Colonic mucosa (tissue), 4 donors: ENCODE measurements around the gene IMPA2. TPM values are rescaled to one million over a fixed set of nuclear protein-coding genes. Genes with fewer than 3 reads are reported as not detected.
"Not testable (repeated sequence)": the region's sequence is repeated elsewhere in the genome, so short reads cannot be mapped to it uniquely, and the experiment has no call there.

ENCODE experiments used
- DNase-seq: peaks from one replicate; pipeline ENCODE4 v3.0.0-alpha.2; 2020
- H3K27ac ChIP-seq: fragments of 200-600 bp; one replicate; pipeline ENCODE4 v1.8.0; 2021
- H3K27me3 ChIP-seq: fragments of 200-600 bp; one replicate; pipeline ENCODE4 v1.8.0; 2021
- H3K36me3 ChIP-seq: fragments of 200-600 bp; one replicate; pipeline ENCODE4 v1.8.0; 2021
- H3K4me1 ChIP-seq: fragments of 200-600 bp; one replicate; pipeline ENCODE4 v1.8.0; 2021; ENCODE audit warnings: mild to moderate bottlenecking
- H3K4me3 ChIP-seq: fragments of 200-600 bp; one replicate; pipeline ENCODE4 v1.8.0; 2021
- H3K9ac ChIP-seq, 2 donors: one replicate each; pipeline ENCODE4 v1.7.0; 2013; ENCODE audit warnings: control low read depth in 2 of 2, low read depth in 2 of 2, low read length in 2 of 2
- H3K9me3 ChIP-seq: fragments of 200-600 bp; one replicate; pipeline ENCODE4 v1.8.0; 2021
- intact Hi-C: fragments of 100-400 bp; cut with DNase I; formaldehyde crosslinking; loops from one replicate; pipeline ENCODE4 v1.14.1; 2022
- total RNA-seq, 2 donors: library from RNA; stranded (reverse); fragmentation: NEBNext Ultra II Directional in 1 of 2; extraction: Animal tissue kit (Norgen Biotek cat#: 25700) in 1 of 2; gene quantifications; one replicate each; pipeline ENCODE4 v1.2.1, GENCODE V29; 2021
- TF ChIP-seq, protein P1 (sequence below): fragments of 200-600 bp; IDR thresholded peaks from one replicate; pipeline ENCODE4 v1.8.0; 2022; ENCODE audit warnings: antibody characterized with exemption, mild to moderate bottlenecking
- donor health status: healthy.
- donor health status: DM: no; HTN: no; CAD: no.
- donor health status: DM: no; HTN: no; CAD: no.

Gene IMPA2
- total RNA-seq, 2 donors from 2014 or later: 150 to 201 TPM

GRCh38 chr18:12062974-12063373, 81.7 kb downstream of the IMPA2 start:
- H3K9me3 ChIP-seq: no peaks in the 10 kb centered on the region
- H3K27me3 ChIP-seq: no peaks in the 10 kb centered on the region
- H3K27ac ChIP-seq: no peak overlapping the region
- intact Hi-C loops: no loop called here
- no peak overlapping the region for H3K4me3 ChIP-seq
- TF ChIP-seq, protein P1, sequence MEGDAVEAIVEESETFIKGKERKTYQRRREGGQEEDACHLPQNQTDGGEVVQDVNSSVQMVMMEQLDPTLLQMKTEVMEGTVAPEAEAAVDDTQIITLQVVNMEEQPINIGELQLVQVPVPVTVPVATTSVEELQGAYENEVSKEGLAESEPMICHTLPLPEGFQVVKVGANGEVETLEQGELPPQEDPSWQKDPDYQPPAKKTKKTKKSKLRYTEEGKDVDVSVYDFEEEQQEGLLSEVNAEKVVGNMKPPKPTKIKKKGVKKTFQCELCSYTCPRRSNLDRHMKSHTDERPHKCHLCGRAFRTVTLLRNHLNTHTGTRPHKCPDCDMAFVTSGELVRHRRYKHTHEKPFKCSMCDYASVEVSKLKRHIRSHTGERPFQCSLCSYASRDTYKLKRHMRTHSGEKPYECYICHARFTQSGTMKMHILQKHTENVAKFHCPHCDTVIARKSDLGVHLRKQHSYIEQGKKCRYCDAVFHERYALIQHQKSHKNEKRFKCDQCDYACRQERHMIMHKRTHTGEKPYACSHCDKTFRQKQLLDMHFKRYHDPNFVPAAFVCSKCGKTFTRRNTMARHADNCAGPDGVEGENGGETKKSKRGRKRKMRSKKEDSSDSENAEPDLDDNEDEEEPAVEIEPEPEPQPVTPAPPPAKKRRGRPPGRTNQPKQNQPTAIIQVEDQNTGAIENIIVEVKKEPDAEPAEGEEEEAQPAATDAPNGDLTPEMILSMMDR: no peak
- no peaks in the 10 kb centered on the region for H3K4me1 ChIP-seq
- DNase-seq: no peak
- H3K9ac ChIP-seq: no peak overlapping the region
- H3K36me3 ChIP-seq: no peaks in the 10 kb centered on the region

DNA sequence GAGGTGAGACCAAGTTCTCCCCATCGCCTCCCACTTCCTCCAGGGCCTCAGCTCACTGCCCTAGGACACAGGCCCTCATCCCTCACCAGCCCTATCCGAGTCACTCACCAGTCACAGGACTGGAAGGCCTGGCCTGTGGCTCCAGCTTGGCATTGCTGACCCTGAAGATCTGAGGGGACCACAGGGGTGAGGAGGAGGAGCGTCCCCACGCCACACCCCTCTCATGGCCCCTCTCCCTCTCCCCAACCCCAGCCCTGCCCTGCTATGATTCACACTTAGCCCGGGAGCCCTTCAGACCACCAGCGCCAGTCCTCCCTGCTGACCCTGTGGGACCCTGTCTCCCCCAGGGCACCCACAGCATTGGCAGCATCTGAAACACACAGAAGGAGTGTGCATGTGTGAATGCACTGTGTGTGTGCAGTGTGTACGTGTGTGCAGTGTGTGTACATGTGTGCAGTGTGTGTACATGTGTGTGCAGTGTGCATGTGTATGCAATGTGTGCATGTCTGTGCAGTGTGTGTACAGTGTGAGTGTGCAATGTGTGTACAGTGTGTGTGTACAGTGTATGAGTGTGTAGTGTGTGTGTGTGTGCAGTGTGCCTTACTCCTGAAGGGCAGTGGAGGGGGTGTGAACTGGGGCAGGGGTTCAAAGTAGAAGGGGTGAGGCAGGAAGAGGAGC, 82.9 kb downstream of the IMPA2 start:
- intact Hi-C loops: no loop called here

DNA sequence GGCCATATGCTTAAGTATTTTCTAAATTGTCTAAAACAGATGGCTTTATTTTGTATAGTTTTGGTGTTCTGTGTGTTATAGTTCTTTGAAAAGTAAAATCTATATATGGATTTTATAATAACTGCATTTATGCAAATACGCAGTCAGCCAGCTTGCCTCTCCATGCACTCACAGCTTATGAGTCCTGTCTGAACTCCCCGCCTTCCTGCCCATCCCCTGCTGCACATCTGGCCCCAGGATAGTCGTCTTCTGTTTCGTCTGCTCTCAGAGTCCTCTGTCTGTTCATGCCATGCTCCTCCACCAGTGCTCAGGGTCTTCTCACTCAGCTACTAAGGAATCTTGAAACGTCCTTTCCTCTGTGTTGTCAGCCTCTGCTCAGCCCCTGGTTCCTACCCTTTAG, 84.1 kb downstream of the IMPA2 start:
- H3K9me3 ChIP-seq: no peaks in the 10 kb centered on the region
- no peak overlapping the region for H3K9ac ChIP-seq
- intact Hi-C loops: no loop called here
- no peak overlapping the region for H3K4me3 ChIP-seq
- H3K4me1 ChIP-seq: no peaks in the 10 kb centered on the region
- no peaks in the 10 kb centered on the region for H3K36me3 ChIP-seq
- H3K27me3 ChIP-seq: no peaks in the 10 kb centered on the region
- H3K27ac ChIP-seq: no peak overlapping the region
- no peak for DNase-seq
- TF ChIP-seq, protein P1: no peak

More for the DNA sequence above, 82.9 kb downstream of the IMPA2 start:
- Histone ChIP-seq H3K9me3 (no peaks in the 10 kb centered on the region), H3K36me3 (no peaks in the 10 kb centered on the region), H3K27me3 (no peaks in the 10 kb centered on the region), H3K27ac (no peak overlapping the region), H3K4me3 (no peak overlapping the region), H3K4me1 (no peaks in the 10 kb centered on the region), H3K9ac (no peak overlapping the region)
- TF ChIP-seq, protein P1: no peak
- DNase-seq: no peak

- no peaks in the 10 kb centered on the region for H3K27me3 ChIP-seq
- DNase-seq: no peak
- H3K9ac ChIP-seq: no peak overlapping the region
- H3K4me1 ChIP-seq: no peaks in the 10 kb centered on the region
- intact Hi-C loops: no loop called here
- H3K9me3 ChIP-seq: no peaks in the 10 kb centered on the region
- no peak overlapping the region for H3K4me3 ChIP-seq
- no peak overlapping the region for H3K27ac ChIP-seq
- H3K36me3 ChIP-seq: no peaks in the 10 kb centered on the region
- TF ChIP-seq, protein P1: no peak
Observed at GRCh38 chr18:12066910-12067511, 85.7 kb downstream of the IMPA2 start.

- Histone ChIP-seq H3K4me3 (no peak overlapping the region), H3K36me3 (no peaks in the 10 kb centered on the region), H3K4me1 (no peaks in the 10 kb centered on the region), H3K27ac (no peak overlapping the region), H3K9me3 (no peaks in the 10 kb centered on the region), H3K9ac (no peak overlapping the region), H3K27me3 (no peaks in the 10 kb centered on the region)
- TF ChIP-seq, protein P1: no peak
- intact Hi-C loops: no loop called here
- no peak for DNase-seq
Observed at GRCh38 chr18:12067671-12068070, 86.4 kb downstream of the IMPA2 start.

DNA sequence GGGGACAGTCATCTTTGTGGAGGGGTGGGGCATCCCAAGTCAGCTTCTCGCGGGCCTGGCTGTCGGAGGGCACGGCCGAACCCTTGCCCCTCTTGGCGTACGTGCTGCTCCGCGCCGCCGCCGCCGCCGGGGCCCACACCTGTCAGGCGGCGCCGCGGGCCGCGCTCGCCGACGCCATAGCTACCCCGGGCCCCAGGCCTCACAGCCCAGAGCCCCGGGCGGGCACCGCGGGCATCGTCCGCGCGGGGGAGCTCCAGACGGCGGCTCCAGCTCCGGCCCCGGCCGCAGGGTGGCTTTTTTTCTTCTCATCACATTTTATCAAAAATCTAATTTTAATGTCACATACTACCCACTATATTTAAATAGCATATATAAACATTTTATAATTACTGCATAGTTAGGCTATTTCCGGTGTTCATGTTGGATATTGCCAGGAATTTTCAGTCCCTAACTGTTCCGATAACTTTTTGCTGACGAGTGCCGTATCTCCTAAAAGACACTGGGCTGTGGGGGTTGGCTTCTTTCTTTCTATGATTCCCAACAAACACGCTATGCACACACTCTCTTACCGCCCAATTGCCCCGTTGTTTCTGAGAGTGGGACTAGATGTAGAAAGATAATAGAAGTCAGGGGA, 87.1 kb downstream of the IMPA2 start:
- intact Hi-C loops, H3K4me1 ChIP-seq, H3K9ac ChIP-seq, H3K27me3 ChIP-seq, H3K27ac ChIP-seq, H3K36me3 ChIP-seq, H3K4me3 ChIP-seq, H3K9me3 ChIP-seq, DNase-seq: not testable (repeated sequence)
